CD14-positive monocyte (primary cell): ENCODE measurements around the gene ARAP2. TPM values are rescaled to one million over a fixed set of nuclear protein-coding genes. Genes with fewer than 3 reads are reported as not detected.

Experiments
- DNase-seq, 3 donors: peaks; one replicate each; pipeline ENCODE4 v3.0.0-alpha.2; 2011 to 2022
- H2AFZ ChIP-seq: 2 replicates; pipeline ENCODE4 v1.6.0; 2012; ENCODE audit warnings: mild to moderate bottlenecking, low read depth, low read length, inconsistent platforms; ENCODE audit not compliant: insufficient read depth, poor library complexity, severe bottlenecking
- H3K27ac ChIP-seq, 2 donors: 1 replicate in 1 of 2; 2 replicates in 1 of 2; pipeline ENCODE4 v1.5.1; 2012 to 2013; ENCODE audit warnings: low read length in 2 of 2, control low read depth in 1 of 2, inconsistent platforms in 1 of 2, low read depth in 1 of 2, mild to moderate bottlenecking in 1 of 2
- H3K27me3 ChIP-seq, 2 donors: one replicate each; pipeline versions ENCODE4 v1.6.0 to v1.6.1; 2011 to 2013; ENCODE audit warnings: low read length in 2 of 2; ENCODE audit not compliant: control insufficient read depth in 2 of 2, insufficient read depth in 2 of 2
- H3K36me3 ChIP-seq, 2 donors: replicated peaks in 1 of 2; 1 replicate in 1 of 2; 2 replicates in 1 of 2; pipeline versions ENCODE4 v1.5.1 to v1.6.1; 2012 to 2013; ENCODE audit warnings: low read length in 2 of 2, control low read depth in 1 of 2, inconsistent platforms in 1 of 2, mild to moderate bottlenecking in 1 of 2; ENCODE audit not compliant: insufficient read depth in 2 of 2, control insufficient read depth in 1 of 2
- H3K4me1 ChIP-seq, 2 donors: 1 replicate in 1 of 2; 2 replicates in 1 of 2; pipeline versions ENCODE4 v1.5.1 to v1.6.1; 2012 to 2013; ENCODE audit warnings: low read length in 2 of 2, control low read depth in 1 of 2, inconsistent platforms in 1 of 2, mild to moderate bottlenecking in 1 of 2, moderate library complexity in 1 of 2; ENCODE audit not compliant: insufficient read depth in 2 of 2, control insufficient read depth in 1 of 2
- H3K4me2 ChIP-seq: replicated peaks from 2 replicates; pipeline ENCODE3; 2012; ENCODE audit warnings: low read length, moderate library complexity, mild to moderate bottlenecking; ENCODE audit not compliant: poor library complexity, severe bottlenecking; ENCODE audit errors: extremely low read depth
- H3K4me3 ChIP-seq, 3 experiments: fragments of 200-600 bp in 1 of 3; sonication (generic) in 1 of 3; replicated peaks in 1 of 3; 1 replicate in 2 of 3; 2 replicates in 1 of 3; pipeline ENCODE4 v1.5.1; 2011 to 2013; ENCODE audit warnings: low read length in 3 of 3, mild to moderate bottlenecking in 3 of 3, control low read depth in 2 of 3, low read depth in 2 of 3, inconsistent platforms in 1 of 3, moderate library complexity in 1 of 3
- H3K79me2 ChIP-seq: 2 replicates; pipeline ENCODE4 v1.6.0; 2012; ENCODE audit warnings: mild to moderate bottlenecking, control low read depth, inconsistent platforms, low read length, moderate library complexity; ENCODE audit not compliant: insufficient read depth
- H3K9ac ChIP-seq: 2 replicates; pipeline ENCODE4 v1.6.0; 2017; ENCODE audit warnings: low read length, mild to moderate bottlenecking; ENCODE audit not compliant: insufficient read depth, poor library complexity, severe bottlenecking
- H3K9me3 ChIP-seq, 2 donors: replicated peaks in 1 of 2; 1 replicate in 1 of 2; 2 replicates in 1 of 2; pipeline versions ENCODE4 v1.5.1 to v1.6.1; 2012 to 2013; ENCODE audit warnings: low read length in 2 of 2, control low read depth in 1 of 2; ENCODE audit not compliant: control insufficient read depth in 1 of 2, insufficient read depth in 1 of 2
- H4K20me1 ChIP-seq: 2 replicates; pipeline ENCODE4 v1.6.0; 2012; ENCODE audit warnings: mild to moderate bottlenecking, low read length, control low read depth, moderate library complexity; ENCODE audit not compliant: insufficient read depth
- H3K27ac Mint-ChIP-seq, 7 donors: one replicate each; pipeline ENCODE4 v1.8.0; 2020; ENCODE audit warnings: mild to moderate bottlenecking in 7 of 7, mixed read lengths in 7 of 7, moderate library complexity in 6 of 7, inconsistent platforms in 2 of 7
- H3K27me3 Mint-ChIP-seq, 3 donors: one replicate each; pipeline ENCODE4 v1.8.0; 2021 to 2022; ENCODE audit warnings: low read depth in 3 of 3, mild to moderate bottlenecking in 3 of 3, mixed read lengths in 3 of 3, moderate library complexity in 3 of 3, inconsistent platforms in 1 of 3
- H3K36me3 Mint-ChIP-seq, 2 donors: one replicate each; pipeline ENCODE4 v1.8.0; 2020; ENCODE audit warnings: mixed read lengths in 2 of 2, inconsistent platforms in 1 of 2, mild to moderate bottlenecking in 1 of 2
- H3K4me1 Mint-ChIP-seq: one replicate; pipeline ENCODE4 v1.8.0; 2020; ENCODE audit warnings: mild to moderate bottlenecking, mixed read lengths
- H3K4me3 Mint-ChIP-seq, 2 donors: one replicate each; pipeline ENCODE4 v1.8.0; 2020; ENCODE audit warnings: mild to moderate bottlenecking in 2 of 2, mixed read lengths in 2 of 2, moderate library complexity in 1 of 2
- H3K9me3 Mint-ChIP-seq, 7 donors: one replicate each; pipeline ENCODE4 v1.8.0; 2020 to 2022; ENCODE audit warnings: mixed read lengths in 7 of 7, mild to moderate bottlenecking in 6 of 7, moderate library complexity in 6 of 7, inconsistent platforms in 2 of 7
- WGBS: methylation state at CpG from one replicate; pipeline ENCODE4 v1.1.5; 2013; ENCODE audit warnings: missing lambda C conversion rate; ENCODE audit not compliant: insufficient coverage; 5-methylcytosine and 5-hydroxymethylcytosine counted together
- intact Hi-C, 2 donors: fragments of 100-400 bp; cut with micrococcal nuclease; formaldehyde crosslinking; loops; one replicate each; pipeline versions ENCODE4 v1.15.0 to v1.15.1; 2023
- polyA plus RNA-seq, 3 donors: library from polyadenylated mRNA; depleted of rRNA in 1 of 3; unstranded in 2 of 3; stranded (reverse) in 1 of 3; fragments of 300-500 nt in 2 of 3; fragments of >200 nt in 1 of 3; fragmentation: Illumina TruSeq in 2 of 3; gene quantifications; 1 replicate in 2 of 3; 2 replicates in 1 of 3; pipeline ENCODE4 v1.2.3, GENCODE V29; 2012 to 2021
- TF ChIP-seq, protein P1 (sequence below): fragments of 200-600 bp; IDR thresholded peaks from one replicate; pipeline ENCODE4 v1.8.0; 2022; ENCODE audit warnings: antibody characterized with exemption, mild to moderate bottlenecking

The ARAP2 gene
- polyA plus RNA-seq, 3 donors = 4.6 to 17.7 (median 5.6) TPM

DNA sequence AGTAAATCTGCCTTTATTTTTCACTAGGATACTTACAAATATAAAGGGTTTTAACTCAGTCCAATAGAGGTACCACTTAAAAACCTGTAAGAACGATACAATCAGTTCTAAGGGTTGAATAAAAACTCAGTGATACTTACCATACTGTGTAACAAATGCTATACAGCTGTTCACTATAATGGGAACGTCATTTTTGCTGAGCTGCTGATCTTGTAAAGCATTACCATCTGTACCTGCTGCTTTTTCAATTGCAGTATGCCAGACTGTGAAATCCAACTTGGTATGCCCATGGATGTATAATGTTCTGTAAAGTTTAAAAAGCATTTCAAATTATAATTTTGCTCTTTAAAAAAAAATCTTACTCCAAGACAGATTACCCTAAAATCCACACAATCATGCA is 111.2 kb downstream of the ARAP2 start:
- Mint-ChIP-seq H3K27ac (no peak overlapping the region), H3K27me3 (no peaks in the 10 kb centered on the region), H3K9me3 (no peaks in the 10 kb centered on the region), H3K4me1 (peaks cover 18% of the 10 kb centered on the region), H3K36me3 (peaks cover 19 to 20% of the 10 kb centered on the region in 2 donors), H3K4me3 (no peak overlapping the region)
- H3K36me3 ChIP-seq = peaks cover 6 to 37% of the 10 kb centered on the region in 2 donors
- peaks cover 17 to 28% of the 10 kb centered on the region in 2 donors for H3K4me1 ChIP-seq
- H3K4me3 ChIP-seq = no peak overlapping the region
- H3K79me2 ChIP-seq = no peaks in the 10 kb centered on the region
- H3K4me2 ChIP-seq = no peak overlapping the region
- no peaks in the 10 kb centered on the region for H4K20me1 ChIP-seq
- intact Hi-C loops = no loop called here
- H2AFZ ChIP-seq = no peak overlapping the region
- WGBS = no CpG with 5 or more reads among the region's 2 CpGs
- peak overlapping the region in 1 of 2 donors; percentile 39 for H3K27ac ChIP-seq
- no peak for DNase-seq
- TF ChIP-seq, protein P1, sequence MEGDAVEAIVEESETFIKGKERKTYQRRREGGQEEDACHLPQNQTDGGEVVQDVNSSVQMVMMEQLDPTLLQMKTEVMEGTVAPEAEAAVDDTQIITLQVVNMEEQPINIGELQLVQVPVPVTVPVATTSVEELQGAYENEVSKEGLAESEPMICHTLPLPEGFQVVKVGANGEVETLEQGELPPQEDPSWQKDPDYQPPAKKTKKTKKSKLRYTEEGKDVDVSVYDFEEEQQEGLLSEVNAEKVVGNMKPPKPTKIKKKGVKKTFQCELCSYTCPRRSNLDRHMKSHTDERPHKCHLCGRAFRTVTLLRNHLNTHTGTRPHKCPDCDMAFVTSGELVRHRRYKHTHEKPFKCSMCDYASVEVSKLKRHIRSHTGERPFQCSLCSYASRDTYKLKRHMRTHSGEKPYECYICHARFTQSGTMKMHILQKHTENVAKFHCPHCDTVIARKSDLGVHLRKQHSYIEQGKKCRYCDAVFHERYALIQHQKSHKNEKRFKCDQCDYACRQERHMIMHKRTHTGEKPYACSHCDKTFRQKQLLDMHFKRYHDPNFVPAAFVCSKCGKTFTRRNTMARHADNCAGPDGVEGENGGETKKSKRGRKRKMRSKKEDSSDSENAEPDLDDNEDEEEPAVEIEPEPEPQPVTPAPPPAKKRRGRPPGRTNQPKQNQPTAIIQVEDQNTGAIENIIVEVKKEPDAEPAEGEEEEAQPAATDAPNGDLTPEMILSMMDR = no peak
- no peaks in the 10 kb centered on the region for H3K9me3 ChIP-seq
- H3K9ac ChIP-seq = no peak overlapping the region
- no peaks in the 10 kb centered on the region for H3K27me3 ChIP-seq

DNA sequence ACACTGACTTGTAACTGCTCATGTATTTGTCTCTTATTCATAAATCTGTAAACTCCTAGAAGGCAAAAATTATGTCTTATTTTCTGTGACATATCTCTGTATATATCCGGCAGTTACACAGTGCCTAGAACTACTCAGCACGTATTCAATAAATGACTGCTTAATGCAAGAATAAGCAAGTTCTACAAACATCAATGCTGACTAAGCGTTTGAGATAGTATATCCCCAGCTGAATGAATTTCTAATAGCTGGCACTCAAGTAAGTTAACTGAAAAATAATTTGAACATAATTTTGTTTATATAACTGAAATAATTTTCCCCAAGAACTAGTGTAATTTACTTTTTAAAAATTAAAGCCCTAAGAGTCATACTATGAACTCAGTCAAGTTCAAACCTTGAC is 113.7 kb downstream of the ARAP2 start:
- H3K4me3 ChIP-seq = no peak overlapping the region
- Mint-ChIP-seq H3K9me3 (no peaks in the 10 kb centered on the region), H3K36me3 (peaks cover 17 to 19% of the 10 kb centered on the region in 2 donors), H3K4me1 (peaks cover 20% of the 10 kb centered on the region), H3K27me3 (no peaks in the 10 kb centered on the region), H3K27ac (no peak overlapping the region), H3K4me3 (no peak overlapping the region)
- intact Hi-C loops = no loop called here
- H3K9ac ChIP-seq = no peak overlapping the region
- H4K20me1 ChIP-seq = no peaks in the 10 kb centered on the region
- 93% methylated on average over 2 of the region's 3 CpGs for WGBS
- peaks cover 17 to 29% of the 10 kb centered on the region in 2 donors for H3K4me1 ChIP-seq
- TF ChIP-seq, protein P1 = no peak
- H3K9me3 ChIP-seq = no peaks in the 10 kb centered on the region
- no peaks in the 10 kb centered on the region for H3K79me2 ChIP-seq
- H3K36me3 ChIP-seq = peaks cover 8 to 27% of the 10 kb centered on the region in 2 donors
- no peak overlapping the region for H2AFZ ChIP-seq
- H3K27me3 ChIP-seq = no peaks in the 10 kb centered on the region
- H3K4me2 ChIP-seq = no peak overlapping the region
- no peak overlapping the region for H3K27ac ChIP-seq
- no peak for DNase-seq
